ENCODE measurements around the gene TRIM14. TPM values are rescaled to one million over a fixed set of nuclear protein-coding genes. Genes with fewer than 3 reads are reported as not detected.

TRIM14 gene
- total and polyA plus RNA-seq, 2 of the 4 experiments (the other 2 are of a cell fraction): 3.0 to 8.5 TPM

DNA sequence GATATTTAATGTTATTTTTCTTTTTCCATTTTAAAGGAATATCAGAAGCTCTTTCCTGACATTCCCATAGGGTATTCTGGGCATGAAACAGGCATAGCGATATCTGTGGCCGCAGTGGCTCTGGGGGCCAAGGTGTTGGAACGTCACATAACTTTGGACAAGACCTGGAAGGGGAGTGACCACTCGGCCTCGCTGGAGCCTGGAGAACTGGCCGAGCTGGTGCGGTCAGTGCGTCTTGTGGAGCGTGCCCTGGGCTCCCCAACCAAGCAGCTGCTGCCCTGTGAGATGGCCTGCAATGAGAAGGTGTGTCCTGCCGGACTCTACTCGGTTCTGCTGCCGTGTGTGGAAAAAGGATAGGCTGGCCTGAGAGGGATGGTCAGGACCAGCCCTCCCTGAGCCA is 38.2 kb downstream of the TRIM14 start:
- dilution Hi-C loops (cut with HindIII; ENCODE audit: low sequenced_read_pairs, unreplicated experiment) (no loop called here), in situ Hi-C loops (cut with MboI; ENCODE audit: low sequenced_read_pairs) (no loop called here), intact Hi-C loops (cut with micrococcal nuclease) (no loop called here)
- whole genome bisulfite sequencing, 2 experiments (ENCODE audit: extremely low coverage in 2 of 2, insufficient read length in 1 of 2): 100% methylated on average over 8 of the region's 12 CpGs; no CpG with 5 or more reads in 1 of the 2 experiments
- Histone ChIP-seq H2BK5ac (ENCODE audit: low read depth, low read length, poor library complexity, severe bottlenecking) (peak overlapping the region; percentile 81), H3K23ac (ENCODE audit: low read depth, low read length) (peak overlapping the region; percentile 44; the same call in 1 of the 2 replicates), H3K4me2 (ENCODE audit: low read depth, low read length) (no peak overlapping the region), H3K27ac (ENCODE audit: insufficient read depth, low read length) (peak overlapping the region; percentile 73; the same call in 1 of the 2 replicates), H4K20me1 (ENCODE audit: insufficient read depth, low read length) (0 out of 2 replicates have a peak, but pooled peaks cover 7% of the 10 kb centered on the region), H4K91ac (ENCODE audit: insufficient read depth, low read depth, low read length) (peak overlapping the region; percentile 28), H2AK5ac (ENCODE audit: low read depth, low read length) (peak overlapping the region; percentile 12), H4K8ac (ENCODE audit: low read depth in 2 of 2, low read length in 2 of 2) (peak overlapping the region; percentile 16 to 47; a peak in 1 of 4 replicates), H3K4me1 (ENCODE audit: control insufficient read depth, insufficient read depth, low read length) (peaks cover 18% of the 10 kb centered on the region), H2AFZ (replicated peaks; ENCODE audit: low read length, poor library complexity) (peak overlapping the region; percentile 48), H3K79me1 (ENCODE audit: low read depth in 1 of 2, low read length in 2 of 2) (peaks cover 18 to 39% of the 10 kb centered on the region in 2 experiments), H3K4me3 (ENCODE audit: insufficient read depth, low read depth, low read length) (no peak overlapping the region), H2BK20ac (ENCODE audit: low read depth, low read length) (no peak overlapping the region; the same call in 1 of the 2 replicates), H3K56ac (ENCODE audit: extremely low read depth, insufficient read depth, low read length) (no peak overlapping the region), H3K27me3 (ENCODE audit: control insufficient read depth, insufficient read depth, low read length) (no peaks in the 10 kb centered on the region), H4K5ac (ENCODE audit: low read depth, low read length) (0 out of 2 replicates have a peak overlapping the region, but pooled peaks have one; percentile 5), H3K9ac (ENCODE audit: low read depth, low read length) (0 out of 2 replicates have a peak overlapping the region, but pooled peaks have one; percentile 41), H2AK9ac (replicated peaks; ENCODE audit: low read depth, low read length, poor library complexity) (no peak overlapping the region), H3K14ac (replicated peaks; ENCODE audit: low read depth, low read length) (no peak overlapping the region), H2BK15ac (ENCODE audit: low read depth, low read length) (0 out of 3 replicates have a peak overlapping the region, but pooled peaks have one; percentile 15), H3K9me1 (ENCODE audit: insufficient read depth, low read length) (peaks cover 11% of the 10 kb centered on the region), H3K9me3 (ENCODE audit: control insufficient read depth, insufficient read depth, low read length) (no peaks in the 10 kb centered on the region), H2BK120ac (ENCODE audit: low read depth, low read length) (no peak overlapping the region), H3K18ac (ENCODE audit: low read depth, low read length) (peak overlapping the region; percentile 48; the same call in 1 of the 2 replicates), H3K4ac (ENCODE audit: low read depth, low read length) (peak overlapping the region; percentile 75), H3K36me3 (ENCODE audit: control insufficient read depth, insufficient read depth, low read length) (peaks cover 33% of the 10 kb centered on the region)
- DNase-seq (no peak), ATAC-seq (ENCODE audit: low read depth) (no peak)
- no TSS peak for BruUV-seq (replicated peaks)
- POLR2A ChIA-PET (ENCODE audit: unreplicated experiment): interaction anchor here (0.6 kb wide), 1 partner anchor 110 kb away, joined by 3 read pairs; no protein-coding TSS in a partner anchor
- TF ChIP-seq, protein P1, sequence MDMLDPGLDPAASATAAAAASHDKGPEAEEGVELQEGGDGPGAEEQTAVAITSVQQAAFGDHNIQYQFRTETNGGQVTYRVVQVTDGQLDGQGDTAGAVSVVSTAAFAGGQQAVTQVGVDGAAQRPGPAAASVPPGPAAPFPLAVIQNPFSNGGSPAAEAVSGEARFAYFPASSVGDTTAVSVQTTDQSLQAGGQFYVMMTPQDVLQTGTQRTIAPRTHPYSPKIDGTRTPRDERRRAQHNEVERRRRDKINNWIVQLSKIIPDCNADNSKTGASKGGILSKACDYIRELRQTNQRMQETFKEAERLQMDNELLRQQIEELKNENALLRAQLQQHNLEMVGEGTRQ (IDR thresholded peaks at IDR 0.05; ENCODE audit: low read depth, low read length): no peak
- TF ChIP-seq RAD21 (IDR thresholded peaks at IDR 0.05; ENCODE audit: low read length): no peak
- TF ChIP-seq, protein P2, sequence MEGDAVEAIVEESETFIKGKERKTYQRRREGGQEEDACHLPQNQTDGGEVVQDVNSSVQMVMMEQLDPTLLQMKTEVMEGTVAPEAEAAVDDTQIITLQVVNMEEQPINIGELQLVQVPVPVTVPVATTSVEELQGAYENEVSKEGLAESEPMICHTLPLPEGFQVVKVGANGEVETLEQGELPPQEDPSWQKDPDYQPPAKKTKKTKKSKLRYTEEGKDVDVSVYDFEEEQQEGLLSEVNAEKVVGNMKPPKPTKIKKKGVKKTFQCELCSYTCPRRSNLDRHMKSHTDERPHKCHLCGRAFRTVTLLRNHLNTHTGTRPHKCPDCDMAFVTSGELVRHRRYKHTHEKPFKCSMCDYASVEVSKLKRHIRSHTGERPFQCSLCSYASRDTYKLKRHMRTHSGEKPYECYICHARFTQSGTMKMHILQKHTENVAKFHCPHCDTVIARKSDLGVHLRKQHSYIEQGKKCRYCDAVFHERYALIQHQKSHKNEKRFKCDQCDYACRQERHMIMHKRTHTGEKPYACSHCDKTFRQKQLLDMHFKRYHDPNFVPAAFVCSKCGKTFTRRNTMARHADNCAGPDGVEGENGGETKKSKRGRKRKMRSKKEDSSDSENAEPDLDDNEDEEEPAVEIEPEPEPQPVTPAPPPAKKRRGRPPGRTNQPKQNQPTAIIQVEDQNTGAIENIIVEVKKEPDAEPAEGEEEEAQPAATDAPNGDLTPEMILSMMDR (conservative IDR thresholded peaks at IDR 0.05; ENCODE audit: low read depth, low read length): no peak
- no peak for TF ChIP-seq RFX5 (IDR thresholded peaks at IDR 0.05; ENCODE audit: low read depth, low read length)
- TF ChIP-seq NFE2L2 (IDR thresholded peaks at IDR 0.05; ENCODE audit: low read depth, low read length): no peak
- TF ChIP-seq MXI1 (IDR thresholded peaks at IDR 0.05; ENCODE audit: borderline replicate concordance, low read depth, low read length): no peak
- TF ChIP-seq CHD1 (IDR thresholded peaks at IDR 0.05; ENCODE audit: low read depth, low read length): no peak
- no peak for TF ChIP-seq POLR2A (IDR thresholded peaks at IDR 0.05; ENCODE audit: low read depth, low read length)
- no peak for TF ChIP-seq SMC3 (IDR thresholded peaks at IDR 0.05; ENCODE audit: low read depth, low read length)
- TF ChIP-seq BHLHE40 (IDR thresholded peaks at IDR 0.05; ENCODE audit: low read depth, low read length): no peak
- TF ChIP-seq MAZ (IDR thresholded peaks at IDR 0.05; ENCODE audit: borderline replicate concordance, low read depth, low read length): no peak
- no peak for TF ChIP-seq CEBPB (IDR thresholded peaks at IDR 0.05; ENCODE audit: low read depth, low read length)
- TF ChIP-seq FOS (IDR thresholded peaks at IDR 0.05; ENCODE audit: low read depth, low read length): no peak
- TF ChIP-seq MAFK (IDR thresholded peaks at IDR 0.05; ENCODE audit: low read depth, low read length): no peak
- TF ChIP-seq, protein P3, sequence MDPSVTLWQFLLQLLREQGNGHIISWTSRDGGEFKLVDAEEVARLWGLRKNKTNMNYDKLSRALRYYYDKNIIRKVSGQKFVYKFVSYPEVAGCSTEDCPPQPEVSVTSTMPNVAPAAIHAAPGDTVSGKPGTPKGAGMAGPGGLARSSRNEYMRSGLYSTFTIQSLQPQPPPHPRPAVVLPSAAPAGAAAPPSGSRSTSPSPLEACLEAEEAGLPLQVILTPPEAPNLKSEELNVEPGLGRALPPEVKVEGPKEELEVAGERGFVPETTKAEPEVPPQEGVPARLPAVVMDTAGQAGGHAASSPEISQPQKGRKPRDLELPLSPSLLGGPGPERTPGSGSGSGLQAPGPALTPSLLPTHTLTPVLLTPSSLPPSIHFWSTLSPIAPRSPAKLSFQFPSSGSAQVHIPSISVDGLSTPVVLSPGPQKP (IDR thresholded peaks at IDR 0.05; ENCODE audit: borderline replicate concordance, low read depth, low read length): no peak
- no peak for TF ChIP-seq RCOR1 (IDR thresholded peaks at IDR 0.05; ENCODE audit: insufficient replicate concordance, low read length)
- CTCF ChIA-PET: no interaction called here

All from IMR-90 (cell line).